ENCODE results near the gene PRDX4.

PRDX4 gene

GRCh38 chrX:23705235-23705634 is 37.9 kb downstream of the PRDX4 start:
- DNase-seq (ENCODE audit: extremely low read depth, insufficient read length): no peak
- H3K27me3 ChIP-seq (replicated peaks; ENCODE audit: control insufficient read depth, insufficient read depth, low read length): no peaks in the 10 kb centered on the region
- no peak overlapping the region for H3K4me3 ChIP-seq (replicated peaks; ENCODE audit: low read depth, low read length)
- H3K36me3 ChIP-seq (ENCODE audit: control insufficient read depth, insufficient read depth, low read length): no peaks in the 10 kb centered on the region
- TF ChIP-seq, protein P1, sequence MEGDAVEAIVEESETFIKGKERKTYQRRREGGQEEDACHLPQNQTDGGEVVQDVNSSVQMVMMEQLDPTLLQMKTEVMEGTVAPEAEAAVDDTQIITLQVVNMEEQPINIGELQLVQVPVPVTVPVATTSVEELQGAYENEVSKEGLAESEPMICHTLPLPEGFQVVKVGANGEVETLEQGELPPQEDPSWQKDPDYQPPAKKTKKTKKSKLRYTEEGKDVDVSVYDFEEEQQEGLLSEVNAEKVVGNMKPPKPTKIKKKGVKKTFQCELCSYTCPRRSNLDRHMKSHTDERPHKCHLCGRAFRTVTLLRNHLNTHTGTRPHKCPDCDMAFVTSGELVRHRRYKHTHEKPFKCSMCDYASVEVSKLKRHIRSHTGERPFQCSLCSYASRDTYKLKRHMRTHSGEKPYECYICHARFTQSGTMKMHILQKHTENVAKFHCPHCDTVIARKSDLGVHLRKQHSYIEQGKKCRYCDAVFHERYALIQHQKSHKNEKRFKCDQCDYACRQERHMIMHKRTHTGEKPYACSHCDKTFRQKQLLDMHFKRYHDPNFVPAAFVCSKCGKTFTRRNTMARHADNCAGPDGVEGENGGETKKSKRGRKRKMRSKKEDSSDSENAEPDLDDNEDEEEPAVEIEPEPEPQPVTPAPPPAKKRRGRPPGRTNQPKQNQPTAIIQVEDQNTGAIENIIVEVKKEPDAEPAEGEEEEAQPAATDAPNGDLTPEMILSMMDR (IDR thresholded peaks at IDR 0.05; ENCODE audit: insufficient read depth, low read length, poor library complexity, severe bottlenecking): no peak

- no peak overlapping the region for H3K4me3 ChIP-seq (replicated peaks; ENCODE audit: low read depth, low read length)
- TF ChIP-seq, protein P1 (IDR thresholded peaks at IDR 0.05; ENCODE audit: insufficient read depth, low read length, poor library complexity, severe bottlenecking): no peak
- no peaks in the 10 kb centered on the region; the same call in 1 of the 2 replicates for H3K36me3 ChIP-seq (ENCODE audit: control insufficient read depth, insufficient read depth, low read length)
- H3K27me3 ChIP-seq (replicated peaks; ENCODE audit: control insufficient read depth, insufficient read depth, low read length): no peaks in the 10 kb centered on the region
- no peak for DNase-seq (ENCODE audit: extremely low read depth, insufficient read length)
Observed at GRCh38 chrX:23720117-23720677, 52.9 kb downstream of the PRDX4 start.

DNA sequence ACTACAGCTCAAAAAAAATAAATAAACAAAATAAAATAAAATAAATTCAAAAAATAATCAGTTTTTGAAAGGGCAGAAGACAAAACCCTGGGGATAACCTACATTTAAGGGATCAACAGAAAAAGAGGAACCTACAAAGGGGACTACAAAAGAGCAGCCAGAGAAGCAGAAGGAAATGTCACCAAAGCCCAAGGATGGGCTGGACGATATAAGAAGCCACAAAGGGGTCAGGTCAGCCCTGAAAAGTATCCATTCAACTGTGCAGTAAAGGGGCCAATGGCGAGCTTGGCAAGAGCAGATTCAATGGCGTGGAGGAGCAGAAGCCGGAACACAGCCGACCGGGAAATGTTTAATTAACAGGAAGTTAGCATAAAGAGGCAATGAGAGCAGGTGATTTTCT is 58.9 kb downstream of the PRDX4 start:
- no peak for DNase-seq (ENCODE audit: extremely low read depth, insufficient read length)
- Histone ChIP-seq H3K27me3 (replicated peaks; ENCODE audit: control insufficient read depth, insufficient read depth, low read length) (no peaks in the 10 kb centered on the region), H3K4me3 (replicated peaks; ENCODE audit: low read depth, low read length) (no peak overlapping the region), H3K36me3 (ENCODE audit: control insufficient read depth, insufficient read depth, low read length) (no peaks in the 10 kb centered on the region)
- TF ChIP-seq, protein P1 (IDR thresholded peaks at IDR 0.05; ENCODE audit: insufficient read depth, low read length, poor library complexity, severe bottlenecking): no peak

- TF ChIP-seq, protein P1 (IDR thresholded peaks at IDR 0.05; ENCODE audit: insufficient read depth, low read length, poor library complexity, severe bottlenecking): no peak
- no peaks in the 10 kb centered on the region for H3K27me3 ChIP-seq (replicated peaks; ENCODE audit: control insufficient read depth, insufficient read depth, low read length)
- H3K4me3 ChIP-seq (replicated peaks; ENCODE audit: low read depth, low read length): no peak overlapping the region
- DNase-seq (ENCODE audit: extremely low read depth, insufficient read length): no peak
- H3K36me3 ChIP-seq (ENCODE audit: control insufficient read depth, insufficient read depth, low read length): no peaks in the 10 kb centered on the region
Observed at GRCh38 chrX:23727206-23727605, 59.9 kb downstream of the PRDX4 start.

DNA sequence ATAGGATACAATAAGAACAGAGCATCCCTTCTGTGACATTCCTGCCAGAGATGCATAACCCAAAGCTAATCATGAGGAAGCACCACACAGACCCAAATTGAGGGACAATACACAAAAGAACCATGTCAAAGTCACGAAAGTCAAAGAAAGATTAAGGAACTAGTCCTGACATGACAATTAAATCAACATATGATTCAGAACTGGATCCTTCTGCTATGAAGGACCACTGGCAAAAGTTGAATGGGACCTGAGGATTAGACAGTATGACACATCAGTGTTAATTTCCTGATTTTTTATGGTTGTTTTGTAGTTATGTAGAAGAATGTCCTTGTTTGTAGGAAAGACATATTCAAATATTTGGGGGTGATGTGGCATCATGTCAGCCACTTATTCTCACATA is 61.9 kb downstream of the PRDX4 start:
- DNase-seq (ENCODE audit: extremely low read depth, insufficient read length): no peak
- Histone ChIP-seq H3K27me3 (replicated peaks; ENCODE audit: control insufficient read depth, insufficient read depth, low read length) (no peaks in the 10 kb centered on the region), H3K36me3 (ENCODE audit: control insufficient read depth, insufficient read depth, low read length) (no peaks in the 10 kb centered on the region), H3K4me3 (replicated peaks; ENCODE audit: low read depth, low read length) (no peak overlapping the region)
- TF ChIP-seq, protein P1 (IDR thresholded peaks at IDR 0.05; ENCODE audit: insufficient read depth, low read length, poor library complexity, severe bottlenecking): no peak

DNA sequence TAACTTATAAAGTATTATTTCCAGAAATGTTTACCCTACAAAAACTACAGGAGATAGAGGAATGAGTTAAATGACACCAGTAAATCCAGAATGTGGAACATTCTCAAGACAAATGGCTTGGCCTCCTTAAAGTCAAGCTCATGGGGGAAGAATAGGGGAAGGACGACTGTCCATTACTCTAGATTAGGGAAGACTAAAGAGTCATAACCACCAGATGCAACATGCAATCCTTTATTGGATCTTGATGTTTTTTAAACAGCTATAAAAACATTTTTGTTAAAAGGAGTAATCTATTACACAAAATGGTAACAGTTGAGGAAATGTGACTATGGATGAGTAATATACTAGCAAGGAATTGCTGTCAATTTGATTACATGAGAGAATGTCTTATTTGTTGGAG is 64.7 kb downstream of the PRDX4 start:
- TF ChIP-seq, protein P1 (IDR thresholded peaks at IDR 0.05; ENCODE audit: insufficient read depth, low read length, poor library complexity, severe bottlenecking): no peak
- no peaks in the 10 kb centered on the region for H3K36me3 ChIP-seq (ENCODE audit: control insufficient read depth, insufficient read depth, low read length)

More for the DNA sequence above, 64.7 kb downstream of the PRDX4 start:
- DNase-seq (ENCODE audit: extremely low read depth, insufficient read length): no peak
- H3K4me3 ChIP-seq (replicated peaks; ENCODE audit: low read depth, low read length): no peak overlapping the region
- H3K27me3 ChIP-seq (replicated peaks; ENCODE audit: control insufficient read depth, insufficient read depth, low read length): no peaks in the 10 kb centered on the region
